HG02759 (cell line): Measurements from ENCODE around the gene GEMIN8.

Source experiments
- ATAC-seq: cut with Tn5 transposase; IDR thresholded peaks from one replicate; pipeline ENCODE4 v1.9.1; 2021; ENCODE audit warnings: mild to moderate bottlenecking, moderate library complexity; ENCODE audit not compliant: unreplicated experiment

The GEMIN8 gene

DNA sequence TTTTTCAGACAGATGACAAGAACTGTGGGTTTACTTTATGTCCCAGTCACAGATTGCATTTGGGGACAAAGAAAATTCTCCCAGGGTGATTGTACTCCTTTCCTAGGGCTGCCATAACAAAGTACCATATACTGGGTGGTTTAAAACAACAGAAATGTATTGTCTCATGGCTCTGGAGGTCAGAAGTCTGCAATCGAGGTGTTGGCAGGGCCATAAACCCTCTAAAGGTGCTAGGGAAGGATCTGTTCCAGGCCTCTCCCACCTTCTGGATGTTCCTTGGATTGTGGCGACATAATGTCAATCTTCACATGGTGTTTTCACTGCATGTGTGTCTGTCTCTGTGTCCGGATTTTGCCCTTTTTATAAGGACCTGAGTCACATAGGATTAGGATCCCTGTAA is 12.3 kb downstream of the GEMIN8 start:
- no peak for ATAC-seq

DNA sequence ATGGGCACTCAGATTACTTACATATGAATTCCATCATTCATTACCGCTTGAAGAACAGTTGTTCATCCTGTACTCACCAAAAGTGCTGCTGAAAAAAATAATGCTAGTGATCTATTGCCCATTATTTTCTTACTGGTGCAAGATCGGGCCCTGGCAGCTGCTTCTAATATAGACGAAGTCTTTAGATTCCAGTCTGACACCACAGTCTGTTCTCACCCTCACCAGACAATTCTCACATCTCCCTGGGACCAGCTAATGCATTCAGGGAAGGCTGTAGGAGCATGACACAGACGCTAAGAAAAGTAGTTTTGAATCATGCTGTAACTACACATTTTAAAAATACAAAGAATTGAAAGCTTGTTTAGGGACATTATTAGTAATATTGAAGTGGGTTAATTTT is 13.8 kb downstream of the GEMIN8 start:
- ATAC-seq, result no peak

DNA sequence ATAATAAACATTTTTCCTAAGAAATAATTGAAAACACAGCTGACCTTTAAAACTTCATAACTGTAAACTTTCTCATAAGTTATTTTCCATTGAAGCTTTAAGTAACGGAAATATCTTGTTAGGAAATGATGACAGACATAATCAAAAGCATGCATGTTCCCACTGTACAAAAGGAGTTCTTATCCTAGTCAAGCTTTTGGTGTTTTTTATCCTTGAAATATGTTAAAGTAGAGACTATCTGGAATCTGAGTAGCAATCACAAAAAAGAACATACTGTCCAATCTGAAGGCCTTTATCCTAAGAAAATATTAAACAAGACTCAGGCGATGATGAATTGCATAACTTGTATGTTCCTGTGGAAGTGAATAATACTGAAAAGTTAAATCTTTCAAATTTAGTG is 14.4 kb downstream of the GEMIN8 start:
- no peak for ATAC-seq

DNA sequence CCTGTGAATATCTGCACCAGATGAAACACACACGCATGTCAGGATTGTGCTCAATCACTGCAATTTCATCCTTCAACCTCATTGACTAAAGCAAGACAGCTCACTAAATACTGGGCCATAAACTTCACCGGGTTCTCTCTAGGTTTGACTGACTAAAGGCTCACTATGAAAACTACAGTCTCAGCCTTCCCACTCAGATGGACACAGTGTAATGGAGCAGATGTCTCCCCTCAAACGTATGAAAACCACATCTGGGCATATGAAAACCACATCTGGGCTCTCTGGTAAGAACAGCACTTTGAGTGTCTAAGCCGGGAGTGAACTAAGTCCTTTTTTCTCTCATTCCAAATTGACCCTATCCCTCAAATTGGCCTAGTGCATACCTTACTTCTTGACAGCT is 15.2 kb downstream of the GEMIN8 start:
- ATAC-seq, result no peak

DNA sequence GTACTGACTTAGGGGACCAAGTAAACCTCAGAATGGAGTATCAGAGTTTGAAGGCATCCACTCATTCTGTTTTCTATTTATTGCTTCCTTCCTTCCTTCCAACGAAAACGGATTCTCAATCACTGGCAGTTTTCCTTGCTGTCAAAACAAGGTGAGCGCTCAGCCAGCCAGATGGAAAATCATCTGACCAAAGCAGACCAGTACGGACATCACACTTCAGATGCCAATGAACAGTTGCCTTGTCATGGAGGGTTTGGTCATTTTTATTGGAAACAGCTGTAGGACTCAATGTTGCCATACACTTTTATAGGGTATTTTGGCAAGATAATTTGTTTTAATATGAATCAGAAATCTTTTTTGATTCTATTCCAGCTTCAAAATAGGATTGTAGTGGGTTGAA is 16.6 kb downstream of the GEMIN8 start:
- no peak for ATAC-seq

DNA sequence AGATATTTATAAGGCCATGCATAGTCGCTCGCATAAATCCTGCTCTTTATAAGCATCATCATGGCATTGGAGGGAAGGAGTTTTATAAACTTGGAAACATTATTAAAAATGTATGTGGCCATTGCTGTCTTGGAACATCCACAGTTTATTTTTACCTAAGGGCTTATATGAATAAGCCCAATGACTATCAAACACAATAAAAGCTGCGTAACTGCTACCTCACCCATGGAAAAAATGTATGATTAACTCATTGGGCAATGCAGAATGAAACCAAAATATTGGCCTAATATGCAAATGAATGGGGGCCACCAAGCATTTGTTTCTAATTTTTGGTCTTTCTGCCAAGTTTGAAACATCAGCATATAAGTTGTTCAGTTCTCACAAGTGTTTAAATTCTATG is 19.1 kb downstream of the GEMIN8 start:
- ATAC-seq, result no peak

DNA sequence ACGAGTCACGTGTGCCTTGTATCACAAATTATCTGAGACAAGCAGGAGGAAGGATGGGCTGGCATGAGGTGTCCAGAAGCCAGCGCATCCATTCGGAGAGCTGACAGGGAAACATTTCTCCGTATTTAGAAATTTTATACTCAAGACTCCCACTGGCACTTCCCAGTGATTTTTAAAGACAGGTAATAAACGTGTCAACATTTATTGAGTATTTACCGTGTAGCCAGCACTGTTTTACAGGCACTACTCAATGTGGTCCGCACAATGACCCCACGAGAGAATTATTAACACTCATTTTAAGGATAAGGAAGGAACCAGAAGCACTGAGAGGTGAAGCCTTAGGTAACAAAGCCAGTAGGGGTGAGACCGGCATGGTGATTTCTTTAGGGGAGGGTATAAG is 23.2 kb downstream of the GEMIN8 start:
- no peak for ATAC-seq

DNA sequence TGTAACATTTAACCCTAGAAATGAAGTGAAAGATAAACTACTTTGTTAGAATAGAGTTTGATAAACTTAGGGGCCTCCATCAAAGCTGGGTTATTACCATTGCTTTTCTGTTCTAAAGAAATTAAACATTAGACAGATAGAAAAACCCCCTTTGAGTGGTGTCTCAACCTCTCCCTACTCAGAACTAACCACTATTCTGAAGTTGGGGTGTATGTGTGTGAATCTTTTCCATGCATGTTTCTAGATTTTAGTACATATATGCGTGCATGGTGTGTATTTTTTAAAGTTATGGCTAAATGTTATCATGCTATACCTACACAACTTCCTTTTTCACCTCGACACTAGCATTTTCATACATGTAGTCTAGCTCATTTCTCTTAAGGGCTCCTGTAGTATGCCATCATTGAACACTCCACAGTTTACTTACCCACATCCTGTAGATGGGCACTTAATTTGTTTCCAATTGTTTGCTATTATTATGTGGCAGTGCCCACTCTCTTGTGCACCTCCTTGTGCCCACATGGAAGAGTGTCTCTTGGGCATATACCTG is 25.7 kb downstream of the GEMIN8 start:
- no peak for ATAC-seq

DNA sequence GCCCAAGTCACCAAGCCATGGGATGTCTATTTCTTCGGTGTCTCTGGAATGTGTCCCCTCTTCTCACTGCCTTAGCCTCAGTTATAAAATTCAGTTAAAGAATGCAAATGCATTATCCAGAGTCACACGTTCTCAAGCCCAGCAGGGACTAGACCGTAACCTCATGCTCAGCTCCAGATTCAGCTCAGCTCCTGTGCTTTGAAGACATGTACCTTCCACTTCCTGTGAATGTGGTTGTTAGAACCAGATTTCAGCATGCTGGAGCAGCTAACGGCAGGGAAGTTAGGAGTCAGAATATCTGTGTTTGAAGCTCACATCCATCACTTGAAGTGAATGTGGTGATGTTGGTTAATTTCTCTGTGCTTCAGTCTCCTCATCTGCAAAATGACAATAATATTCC is 26.7 kb downstream of the GEMIN8 start:
- ATAC-seq, result no peak

DNA sequence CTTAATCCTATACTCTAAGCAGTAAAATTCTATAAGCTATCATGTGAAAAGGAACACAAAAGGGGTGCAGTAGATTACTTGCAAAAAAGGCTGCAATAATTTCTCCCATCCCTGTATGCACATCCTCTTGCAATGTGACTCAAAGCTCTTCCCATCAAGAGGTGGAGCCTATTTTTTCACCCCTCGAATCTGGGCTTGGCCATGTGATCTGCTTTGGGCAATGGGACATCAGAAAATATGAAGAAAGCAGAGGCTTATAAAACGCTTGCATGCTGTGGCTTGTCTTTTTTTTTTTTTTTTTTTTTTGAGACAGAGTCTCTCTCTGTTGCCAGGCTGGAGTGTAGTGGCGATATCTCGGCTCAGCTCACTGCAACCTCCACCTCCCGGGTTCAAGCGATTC is 33.0 kb downstream of the GEMIN8 start:
- no peak for ATAC-seq

DNA sequence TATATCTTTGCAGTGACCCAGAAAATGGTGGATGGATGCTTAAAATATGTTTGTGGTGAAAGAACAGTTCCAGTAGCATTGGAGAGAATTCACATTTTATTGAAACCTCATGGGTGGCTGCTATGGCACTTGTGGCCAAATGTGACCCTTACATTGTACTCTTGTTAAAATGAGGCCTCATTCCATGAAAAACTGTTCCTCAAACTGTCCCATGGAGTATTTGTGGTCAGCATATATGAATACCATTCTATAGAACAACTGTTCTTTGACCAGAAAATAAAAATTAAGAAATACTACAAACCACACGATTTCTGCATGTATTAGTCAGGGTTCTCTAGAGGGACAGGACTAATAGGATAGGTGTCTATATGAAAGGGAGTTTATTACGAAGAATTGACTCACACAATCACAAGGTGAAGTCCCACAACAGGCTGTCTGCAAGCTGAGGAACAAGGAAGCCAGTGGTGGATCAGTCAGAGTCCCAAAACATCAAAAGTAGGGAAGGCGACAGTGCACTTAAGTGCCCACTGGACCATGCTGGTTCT is 35.1 kb downstream of the GEMIN8 start:
- no peak for ATAC-seq

DNA sequence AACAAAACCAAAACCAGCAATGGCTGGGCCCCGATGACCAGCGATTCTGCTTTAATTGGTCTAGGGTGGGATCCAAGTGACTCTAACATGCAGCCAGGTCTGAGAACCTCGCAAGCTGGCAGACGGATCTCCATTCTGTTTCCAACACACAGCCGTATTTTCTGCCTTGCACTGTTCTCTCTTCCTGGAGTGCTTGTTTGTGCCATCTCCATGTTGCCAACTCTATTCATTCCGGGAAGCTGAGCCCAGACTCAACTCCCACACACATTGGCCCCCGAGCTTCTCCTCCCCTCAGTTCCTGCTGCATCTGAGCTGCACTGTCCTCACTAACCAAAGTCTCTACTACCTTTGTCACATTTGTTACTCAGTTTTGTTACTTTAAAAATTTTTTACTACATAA is 35.6 kb downstream of the GEMIN8 start:
- no peak for ATAC-seq

DNA sequence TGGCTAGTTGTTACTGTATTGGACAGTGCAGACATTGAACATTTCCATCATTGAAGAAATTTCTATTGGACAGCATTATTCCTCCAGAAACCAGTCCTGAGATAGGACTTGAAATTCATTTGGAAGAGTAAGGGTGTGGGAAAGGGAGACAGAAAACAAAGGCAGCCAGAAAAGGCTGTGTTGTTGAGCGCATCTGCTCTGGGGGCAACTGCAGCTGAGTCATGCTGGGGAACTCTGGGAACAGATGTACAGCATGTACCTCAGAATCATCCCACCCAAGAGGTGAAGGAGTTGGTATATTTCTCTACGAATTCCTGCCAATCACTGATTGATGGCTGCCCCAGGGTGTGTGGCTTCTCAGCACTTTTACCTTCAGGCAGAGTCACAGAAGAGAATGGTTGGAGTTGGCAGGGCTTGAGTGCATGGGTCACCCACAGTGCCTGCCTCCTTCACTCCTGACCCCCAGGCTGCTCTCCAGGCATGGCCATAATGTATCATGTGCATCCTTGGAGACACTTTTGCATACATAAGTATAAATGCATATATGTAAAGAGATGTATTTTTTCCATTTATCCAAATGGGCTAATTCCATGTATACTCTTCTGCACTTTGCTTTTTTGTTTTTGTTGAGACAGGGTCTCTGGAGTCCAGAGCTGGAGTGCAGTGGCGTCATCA is 39.4 kb downstream of the GEMIN8 start:
- no peak for ATAC-seq

DNA sequence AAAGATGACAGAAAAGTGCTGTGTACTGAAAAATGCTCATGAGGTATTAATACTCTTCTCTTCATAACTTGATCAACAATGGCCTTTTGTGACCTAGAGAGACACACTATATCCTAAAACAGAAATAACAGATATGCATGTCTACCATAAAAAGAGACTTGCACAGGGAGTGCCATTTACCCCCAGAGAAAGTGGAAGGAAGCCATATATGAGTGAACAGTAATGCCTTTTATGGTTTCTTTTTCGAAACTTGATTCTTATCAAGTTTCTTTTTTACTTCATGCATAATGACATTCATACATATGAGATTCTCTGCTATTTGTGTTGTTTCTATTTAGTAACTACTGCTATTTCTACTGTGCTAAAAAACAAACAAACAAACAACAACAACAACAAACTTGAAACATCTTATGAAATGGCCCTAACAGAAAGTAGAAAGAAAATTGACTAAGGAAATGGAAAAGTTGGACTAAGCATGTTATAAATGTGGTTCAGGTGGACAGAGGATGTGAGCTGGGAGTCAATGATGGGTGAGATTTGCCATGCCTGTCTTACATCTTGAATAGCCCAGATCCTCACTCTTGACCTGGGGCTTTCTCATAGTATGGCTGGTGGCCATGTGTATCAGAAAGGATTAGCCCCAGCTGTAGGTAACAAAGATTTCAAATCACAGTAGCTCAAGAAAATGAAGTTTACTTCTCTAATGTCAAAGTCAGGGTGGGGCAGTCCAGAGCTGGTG is 43.8 kb downstream of the GEMIN8 start:
- ATAC-seq, result no peak

DNA sequence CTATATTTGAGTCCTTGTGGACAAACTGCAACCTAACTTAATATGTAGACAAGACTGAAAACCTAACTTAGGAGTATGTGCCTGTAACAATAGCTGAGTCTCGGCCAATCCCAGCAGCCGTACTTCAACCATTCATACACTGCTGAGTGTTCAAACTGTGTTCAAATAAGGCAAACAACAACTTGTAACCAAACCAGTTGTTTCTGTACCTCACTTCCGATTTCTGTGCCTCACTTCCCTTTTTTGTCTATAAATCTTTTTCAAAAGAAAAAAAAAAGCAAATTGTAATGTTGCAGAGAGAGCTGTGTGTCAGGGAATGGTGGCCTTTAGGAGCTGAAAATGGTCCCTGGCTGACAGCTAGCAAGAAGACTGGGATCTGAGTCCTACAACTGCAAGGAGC is 46.0 kb downstream of the GEMIN8 start:
- no peak for ATAC-seq

DNA sequence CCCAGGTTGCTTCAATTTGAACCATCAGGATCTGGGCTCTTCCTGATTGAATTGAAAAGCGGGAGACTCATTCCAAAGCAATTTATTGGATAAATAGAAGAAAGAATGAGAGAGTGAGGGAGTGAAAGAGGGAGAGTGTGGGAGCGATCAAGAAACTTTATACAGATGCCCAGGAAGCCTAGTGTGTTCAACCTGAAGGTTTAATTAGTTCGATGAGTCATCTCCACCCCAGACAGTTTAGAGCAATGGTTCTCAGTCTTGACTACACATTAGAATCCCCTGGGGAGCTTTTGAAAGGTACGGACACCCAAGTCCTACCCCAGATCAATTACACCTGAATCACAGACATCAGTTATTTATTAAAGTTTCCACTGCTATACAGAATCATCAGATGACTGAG is 61.5 kb downstream of the GEMIN8 start:
- ATAC-seq, result no peak

DNA sequence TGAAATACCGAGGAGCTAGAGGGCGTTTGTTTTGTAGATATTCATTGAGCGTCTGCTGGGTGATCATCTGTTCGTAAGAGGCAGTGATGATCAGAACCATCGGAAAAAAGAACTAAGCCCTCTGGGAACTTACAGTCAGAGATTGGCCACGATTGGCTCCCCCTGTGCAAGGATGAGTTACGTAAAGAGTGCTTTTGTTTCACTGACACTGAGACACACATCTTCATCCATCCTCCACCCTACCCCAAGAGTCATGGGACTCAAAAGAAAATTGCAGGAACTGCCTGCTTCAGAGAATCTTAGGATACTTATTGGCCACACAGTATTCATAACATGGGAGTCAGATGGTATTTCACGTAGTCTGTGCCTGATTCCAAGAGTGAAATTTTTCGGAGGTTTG is 62.1 kb downstream of the GEMIN8 start:
- no peak for ATAC-seq

DNA sequence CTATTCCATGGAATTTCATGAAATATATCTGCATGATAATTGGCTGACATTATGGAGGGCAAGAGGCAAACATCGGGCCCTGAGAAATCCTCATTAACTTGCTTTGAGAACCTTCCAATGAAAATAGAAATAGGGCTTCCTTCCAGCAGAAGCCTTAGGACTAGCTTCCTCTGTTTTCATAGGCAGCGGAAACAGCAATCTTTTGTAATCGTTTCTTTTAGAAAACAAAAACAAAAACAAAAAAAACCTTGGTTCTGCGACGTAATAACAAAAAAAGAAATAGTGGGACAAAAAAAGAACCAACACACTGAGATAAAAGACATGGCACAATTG is 62.9 kb downstream of the GEMIN8 start:
- ATAC-seq, result no peak

DNA sequence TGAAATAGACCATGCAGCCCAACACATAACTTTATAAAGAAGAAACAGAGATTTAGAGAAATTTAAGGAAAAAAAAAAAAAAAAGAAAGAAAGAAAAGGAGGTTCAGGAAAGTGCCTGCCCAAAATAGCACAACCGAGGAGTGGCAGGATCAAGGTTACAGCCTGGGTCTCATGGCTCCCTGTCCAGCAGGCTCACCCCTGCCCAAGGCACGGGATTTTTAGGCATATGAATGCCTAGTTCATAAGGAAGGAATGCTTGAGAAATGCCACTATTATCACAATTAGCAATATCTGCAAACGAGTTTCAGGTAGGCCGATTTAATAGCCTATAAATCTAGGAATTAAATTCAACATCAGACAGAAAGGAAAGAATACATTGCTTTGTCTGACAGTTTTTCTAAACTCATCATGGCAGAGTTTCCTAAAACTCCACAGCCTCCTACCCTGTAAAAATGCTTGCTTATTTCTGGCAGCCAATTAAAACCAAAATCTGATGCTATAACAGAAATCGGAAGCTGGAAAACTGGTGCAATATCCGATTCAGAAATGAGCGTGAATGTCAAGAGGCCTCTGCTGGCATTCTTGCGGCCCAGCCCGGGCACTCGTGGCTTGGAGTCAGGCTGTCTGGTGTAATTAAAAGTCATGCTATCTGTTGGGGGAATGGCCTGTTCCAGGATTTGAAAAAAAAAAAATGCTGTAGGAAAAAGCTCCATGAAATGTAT is 63.5 kb downstream of the GEMIN8 start:
- no peak for ATAC-seq

DNA sequence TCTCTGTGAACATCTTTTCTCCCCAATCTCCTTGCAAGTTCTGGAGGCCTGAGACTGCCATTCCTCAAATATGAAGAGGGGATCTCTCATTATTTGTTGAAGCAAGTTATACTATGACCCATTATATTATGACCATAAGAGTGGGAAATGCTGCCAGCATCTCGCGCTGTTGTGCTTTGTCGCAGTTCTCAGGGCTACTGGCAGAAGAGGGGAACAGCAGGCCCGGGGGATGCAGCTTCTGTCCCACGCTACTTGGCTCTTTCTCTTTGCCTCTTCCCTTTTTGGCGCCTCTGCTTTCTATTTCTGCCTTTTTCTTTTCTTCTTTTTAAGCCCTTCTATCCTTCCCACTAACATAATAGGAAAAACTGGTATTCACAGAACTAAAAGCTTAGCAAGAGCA is 64.2 kb downstream of the GEMIN8 start:
- no peak for ATAC-seq

DNA sequence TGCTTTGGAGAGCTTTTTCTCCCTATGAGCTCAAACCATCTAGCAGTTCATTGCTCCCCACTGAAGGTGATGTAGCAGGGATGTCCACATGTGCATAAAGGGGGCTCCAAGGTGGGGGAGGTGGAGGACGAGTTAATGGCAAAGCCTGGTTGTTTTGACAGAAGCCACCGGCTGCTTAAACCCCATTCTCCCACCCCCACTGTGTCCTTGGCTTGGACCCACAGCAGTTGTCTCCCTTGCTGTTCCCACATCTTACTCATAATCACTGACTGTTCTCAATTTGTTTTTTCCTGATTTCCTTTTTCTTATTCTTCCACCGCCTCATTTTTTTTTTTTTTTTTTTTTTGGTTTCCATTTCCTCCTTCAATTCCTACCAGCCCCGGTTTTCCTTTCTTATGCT is 72.7 kb downstream of the GEMIN8 start:
- ATAC-seq, result no peak
